NCI-H748 treated with DMSO at 0.1 percent for 48 hours (cell line): ENCODE results near the gene RD3L.
A peak's percentile ranks its signal among the peaks of the same experiment; 100 is the strongest.
"Not testable (repeated sequence)": the region's sequence is repeated elsewhere in the genome, so short reads cannot be mapped to it uniquely, and the experiment has no call there.

Experiments used
- DNase-seq: peaks from one replicate; lab custom pipeline; 2025; lab: John Stamatoyannopoulos, UW

Gene RD3L

DNA sequence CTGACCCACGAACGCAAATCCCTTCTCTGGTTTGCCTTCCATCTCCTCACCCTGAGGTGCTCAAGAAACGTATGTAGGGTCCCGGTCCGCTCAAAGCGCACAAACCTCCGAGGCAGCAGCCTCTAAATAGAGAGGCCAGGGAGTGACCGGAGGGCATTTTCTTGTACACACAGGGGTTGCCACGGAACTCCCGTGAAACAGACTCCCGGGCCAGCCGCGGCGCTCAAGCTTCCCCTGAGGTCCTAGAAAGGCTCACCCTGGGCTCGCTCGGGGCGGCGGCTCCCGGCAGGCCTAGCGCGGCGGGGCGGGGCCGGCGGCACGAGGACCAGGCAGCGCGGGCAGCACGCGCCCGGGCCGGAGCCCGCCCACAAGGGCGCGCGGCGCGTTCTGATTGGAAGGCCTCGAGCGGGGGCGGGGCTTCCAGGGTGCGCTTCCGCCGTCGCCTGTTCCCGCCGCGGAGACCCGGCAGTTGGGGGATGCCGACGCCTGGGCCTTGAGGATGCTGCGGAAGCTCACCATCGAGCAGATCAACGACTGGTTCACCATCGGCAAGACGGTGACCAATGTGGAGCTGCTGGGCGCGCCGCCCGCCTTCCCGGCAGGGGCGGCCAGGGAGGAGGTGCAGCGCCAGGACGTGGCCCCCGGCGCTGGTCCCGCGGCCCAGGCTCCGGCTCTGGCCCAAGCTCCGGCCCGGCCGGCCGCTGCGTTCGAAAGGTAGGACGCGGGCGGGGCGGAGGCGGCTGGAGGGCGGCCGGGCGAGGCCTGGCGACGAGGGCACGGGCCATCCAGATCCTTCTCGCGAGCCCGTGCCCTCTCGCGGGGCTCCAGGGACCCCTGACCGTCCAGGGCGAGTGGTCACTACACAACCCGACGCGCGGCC lies 14.1 kb downstream of the RD3L start, which contains the start of gene TDRD9:
Gene TDRD9, plus strand, starts transcription at position 446 of the 880 bp plus-strand sequence. Its CDS starts 54 bp downstream, at position 500.
- DNase-seq = no peak

DNA sequence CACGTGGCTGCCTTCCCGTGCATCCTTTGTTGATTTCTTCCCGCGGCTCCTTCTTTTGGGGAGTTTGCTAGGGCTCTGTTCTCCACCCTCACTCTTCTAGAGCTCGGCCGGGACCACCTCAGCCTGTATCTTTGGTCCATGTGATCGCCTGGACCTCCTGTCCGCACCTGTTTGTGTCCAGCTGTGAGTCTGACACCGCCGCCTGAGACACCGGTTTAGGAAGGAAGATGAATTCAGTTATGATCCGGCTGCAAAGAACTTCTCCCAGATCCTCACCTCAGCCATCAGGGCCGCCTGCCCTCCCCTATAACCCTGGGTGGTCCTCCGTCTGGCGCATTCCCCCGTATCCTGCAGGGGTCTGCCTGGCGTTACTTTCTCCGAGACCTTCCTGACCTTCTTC lies 14.8 kb downstream of the RD3L start:
- no peak for DNase-seq

DNA sequence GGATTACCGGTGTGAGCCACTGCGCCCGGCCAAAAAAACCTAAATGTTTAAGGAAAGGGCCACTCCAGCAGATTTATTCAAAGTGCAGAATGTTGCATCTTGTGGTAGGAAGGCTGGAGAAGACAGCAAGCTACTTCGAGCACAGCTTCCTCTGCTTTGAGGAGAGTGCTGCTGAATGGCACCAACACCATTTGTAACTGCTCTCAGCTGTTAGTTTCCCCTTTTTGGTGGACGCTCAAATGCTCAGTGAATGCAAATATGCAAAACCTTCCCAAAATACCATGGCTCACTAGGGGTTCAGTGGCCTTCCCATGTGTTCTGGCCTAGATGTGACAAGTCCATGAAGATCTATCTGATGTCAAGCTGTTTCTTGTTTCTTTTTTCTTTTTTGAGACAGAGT lies 17.0 kb downstream of the RD3L start:
- no peak for DNase-seq

DNA sequence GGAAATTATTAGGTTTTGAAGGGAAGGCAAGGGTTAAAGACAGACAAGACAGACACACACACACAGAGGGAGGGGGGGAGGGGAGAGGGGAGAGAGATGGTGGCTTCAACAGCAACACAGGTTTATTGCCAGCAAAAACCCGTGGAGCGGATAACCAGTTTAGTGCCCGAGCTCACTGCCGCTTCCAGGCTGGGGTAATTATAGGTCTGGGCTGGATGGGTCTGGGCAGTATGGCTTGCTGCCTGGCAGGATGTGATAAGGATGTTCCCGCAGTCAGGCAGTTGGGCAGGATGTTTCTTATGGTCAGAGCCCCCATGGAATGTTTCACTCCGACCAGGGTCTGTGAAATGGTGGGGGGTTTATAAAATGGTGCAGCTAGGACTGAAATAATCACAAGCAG lies 18.5 kb downstream of the RD3L start:
- peak; percentile 59 for DNase-seq

DNA sequence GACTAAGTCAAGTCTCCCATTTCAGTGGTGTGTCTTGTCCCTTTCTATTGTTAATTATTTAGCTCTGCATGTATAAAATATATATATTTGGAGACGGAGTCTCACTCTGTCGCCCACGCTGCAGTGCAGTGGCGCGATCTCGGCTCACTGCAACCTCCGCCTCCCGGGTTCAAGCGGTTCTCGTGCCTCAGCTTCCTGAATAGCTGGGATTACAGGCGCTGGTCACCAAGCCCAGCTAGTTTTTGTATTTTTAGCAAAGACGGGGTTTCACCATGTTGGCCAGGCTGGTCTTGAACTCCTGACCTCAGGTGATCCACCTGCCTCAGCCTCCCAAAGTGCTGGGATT lies 20.5 kb downstream of the RD3L start:
- DNase-seq = not testable (repeated sequence)

DNA sequence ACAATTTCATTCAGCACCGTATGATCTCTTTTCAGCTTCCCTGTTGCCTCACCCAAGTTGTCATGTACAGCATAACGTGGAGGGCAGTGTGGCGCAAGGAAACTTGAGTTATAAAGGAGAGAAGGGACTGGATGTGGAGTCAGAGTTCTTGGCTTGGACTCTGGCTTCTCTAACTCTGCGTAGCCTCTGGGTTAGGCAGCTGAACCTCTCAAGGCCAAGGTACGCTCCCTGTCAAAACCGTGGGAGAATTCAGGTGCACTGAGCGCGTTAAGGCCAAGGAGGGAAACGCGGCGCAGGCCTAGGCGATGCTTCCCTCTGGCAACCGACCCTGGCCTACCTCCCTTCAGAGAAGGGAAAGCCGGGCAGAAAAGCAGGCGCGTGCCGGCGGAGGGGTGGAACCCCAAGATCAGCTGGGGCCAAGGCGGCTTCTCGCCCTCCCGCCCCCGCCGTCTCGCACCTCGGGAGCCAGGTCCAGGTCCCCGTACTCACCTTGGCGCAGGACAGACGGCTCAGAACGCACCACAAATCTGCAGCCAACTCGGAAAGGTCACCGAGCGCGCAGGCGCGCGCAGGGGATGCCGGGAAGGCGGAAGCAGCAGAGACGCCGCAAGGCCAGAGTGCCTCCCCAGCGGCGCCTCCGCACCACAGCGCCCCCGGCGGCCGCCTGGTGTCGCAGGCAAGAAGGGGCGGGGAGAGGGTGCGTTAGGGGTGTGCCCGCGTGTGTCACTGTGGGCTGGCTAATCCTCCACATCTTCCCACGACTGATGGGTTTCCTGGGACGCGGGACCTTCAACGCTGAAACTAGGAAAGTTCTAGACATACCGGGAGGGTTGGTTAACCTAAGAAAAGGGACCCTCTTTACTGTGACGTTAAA lies 21.1 kb downstream of the RD3L start:
- DNase-seq = peak; percentile 93

DNA sequence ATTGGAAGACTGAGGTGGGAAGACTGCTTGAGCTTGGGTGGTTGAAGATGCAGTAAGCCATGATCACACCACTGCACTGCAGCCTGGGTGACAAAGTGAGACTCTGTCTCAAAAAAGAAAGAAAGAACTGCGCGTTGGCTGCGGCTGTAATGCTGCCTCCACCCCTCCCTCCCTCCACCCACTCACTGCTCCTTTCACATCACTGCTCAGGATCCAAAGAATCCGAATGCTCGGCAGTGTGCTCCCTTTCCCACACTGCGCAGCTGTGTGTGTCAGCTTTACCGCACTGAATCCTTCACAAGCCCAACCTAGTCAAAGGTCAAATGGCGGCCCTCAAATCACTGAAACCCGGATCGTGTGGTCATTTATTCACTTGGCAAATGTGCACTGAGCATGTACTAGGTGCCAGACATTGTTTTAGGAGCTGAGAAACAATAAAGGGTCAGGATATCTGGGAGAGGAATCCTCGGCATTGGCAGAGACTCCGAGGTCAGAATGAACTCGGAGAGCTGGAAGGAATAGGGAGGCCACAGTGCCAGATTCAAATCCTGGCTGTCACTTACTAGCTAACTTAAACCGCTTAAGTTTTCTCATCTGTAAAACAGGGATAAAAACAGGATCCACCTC lies 25.6 kb downstream of the RD3L start:
- no peak for DNase-seq

DNA sequence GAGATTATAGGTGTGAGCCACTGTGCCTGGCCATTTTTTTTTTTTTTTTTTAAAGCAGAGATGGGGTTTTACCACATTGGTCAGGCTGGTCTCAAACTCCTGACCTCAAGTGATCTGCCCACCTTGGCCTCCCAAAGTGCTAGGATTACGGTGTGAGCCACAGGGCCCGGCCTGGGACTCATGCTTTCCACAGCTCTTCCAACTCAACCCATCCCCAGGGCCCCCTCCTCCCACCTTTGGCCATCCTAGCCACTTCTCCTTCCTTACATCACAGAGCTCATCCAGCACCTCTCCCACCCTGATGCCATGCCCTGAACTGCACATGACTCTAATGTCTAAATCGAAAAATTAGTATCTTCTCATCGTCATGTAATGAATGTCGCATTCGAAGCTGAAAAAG lies 26.7 kb downstream of the RD3L start:
- no peak for DNase-seq

DNA sequence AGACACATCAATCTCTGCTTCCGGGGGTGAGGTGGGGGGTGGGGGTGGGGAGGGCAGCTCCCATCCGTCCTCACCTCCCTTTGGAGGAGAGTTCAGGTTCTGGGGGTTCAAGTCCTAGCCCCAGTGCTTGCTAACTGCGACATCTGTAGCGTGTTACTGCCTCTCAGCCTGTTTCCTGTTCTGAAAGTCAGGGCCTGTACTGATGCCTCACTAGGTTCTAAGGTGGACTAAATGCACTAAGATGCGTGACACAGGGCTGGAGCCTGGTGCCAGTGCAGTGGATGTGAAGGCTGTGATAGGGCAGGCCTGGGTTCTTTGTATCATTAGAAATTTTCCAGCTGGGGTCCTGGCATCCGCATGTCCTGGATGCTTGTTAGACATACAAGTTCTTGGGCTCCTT lies 31.3 kb downstream of the RD3L start:
- DNase-seq = no peak

DNA sequence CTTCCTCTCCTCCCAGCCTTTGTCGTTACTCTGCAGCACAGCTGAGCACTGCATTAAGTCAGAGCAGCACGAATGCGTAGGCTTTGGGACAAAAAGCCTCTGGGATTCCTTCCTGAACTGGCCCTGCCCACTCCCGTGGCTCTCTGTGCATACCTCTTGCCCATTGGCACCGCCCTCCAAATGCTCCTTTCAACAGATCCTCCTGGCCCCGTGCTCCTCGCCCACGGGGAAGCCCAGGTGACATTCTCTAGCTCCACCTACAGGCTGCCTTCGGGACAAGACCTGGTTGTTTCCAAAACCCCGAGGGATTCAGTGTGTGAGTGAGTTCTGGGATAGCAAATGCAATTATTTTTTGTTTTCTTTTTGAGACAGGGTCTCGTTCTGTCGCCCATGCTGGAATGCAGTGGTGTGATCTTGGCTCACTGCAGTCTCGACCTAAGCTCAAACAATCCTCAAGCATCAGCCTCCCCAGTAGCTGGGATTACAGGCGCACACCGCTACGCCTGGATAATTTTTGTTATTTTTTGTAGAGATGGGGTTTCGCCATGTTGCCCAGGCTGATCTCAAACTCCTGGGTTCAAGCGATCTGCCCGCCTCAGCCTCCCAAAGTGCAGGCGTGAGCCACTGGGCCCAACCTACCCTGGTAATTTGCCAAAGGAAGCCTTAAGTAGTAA lies 31.9 kb downstream of the RD3L start:
- peak; percentile 89 for DNase-seq

DNA sequence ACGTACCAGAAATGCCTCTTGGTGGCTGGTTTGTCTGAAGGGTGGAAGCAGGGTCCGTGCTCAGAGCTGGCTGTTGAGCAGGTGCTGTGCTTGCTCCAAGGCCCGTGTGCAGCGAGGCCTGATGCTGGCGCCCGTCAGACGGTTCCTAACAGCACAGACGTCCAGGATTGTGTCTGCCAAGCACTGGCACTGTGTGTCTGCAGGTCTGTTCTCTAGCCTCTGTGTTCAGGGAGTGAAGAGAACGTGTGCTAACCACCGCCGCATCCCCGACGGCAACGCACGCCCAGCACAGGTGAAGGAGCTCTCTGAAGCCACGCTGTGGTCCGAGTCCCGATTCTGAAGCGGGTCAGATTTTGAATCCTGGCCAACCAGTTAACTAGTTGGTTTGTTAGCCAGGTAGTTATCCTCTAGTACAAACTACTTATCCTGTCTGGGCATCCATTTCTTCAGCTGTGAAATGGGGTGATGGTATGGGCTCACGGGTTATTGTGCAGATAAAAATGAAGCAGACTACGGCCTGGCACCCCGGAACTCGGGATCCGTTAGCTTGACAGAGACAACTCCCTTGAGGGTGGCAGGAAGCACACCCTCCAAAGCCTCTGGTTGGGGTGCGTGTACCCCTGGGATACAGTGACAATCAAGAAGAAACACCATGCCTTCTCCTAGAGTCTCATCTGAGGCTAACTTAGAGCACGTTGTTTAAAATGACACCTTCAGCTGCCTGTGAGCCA lies 32.6 kb downstream of the RD3L start:
- no peak for DNase-seq

DNA sequence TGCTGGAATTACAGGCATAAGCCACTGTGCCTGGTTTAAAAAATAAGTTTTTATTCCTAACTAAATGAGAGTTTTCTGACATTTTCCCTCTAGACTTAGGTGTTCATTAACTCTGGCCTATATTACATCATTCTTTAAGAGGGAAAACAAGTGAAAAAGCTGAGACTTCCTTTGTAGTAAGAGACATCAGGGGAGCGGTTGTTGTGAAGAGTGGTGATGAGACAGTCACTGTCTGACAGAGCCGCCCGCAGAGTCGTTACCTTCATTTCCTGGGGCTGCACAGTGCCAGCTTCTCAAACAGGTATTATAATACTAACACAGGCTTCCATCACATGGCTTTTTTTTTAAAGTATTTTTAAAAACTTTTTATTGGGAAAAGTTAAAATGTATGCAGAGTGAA lies 33.7 kb downstream of the RD3L start:
- DNase-seq = no peak

DNA sequence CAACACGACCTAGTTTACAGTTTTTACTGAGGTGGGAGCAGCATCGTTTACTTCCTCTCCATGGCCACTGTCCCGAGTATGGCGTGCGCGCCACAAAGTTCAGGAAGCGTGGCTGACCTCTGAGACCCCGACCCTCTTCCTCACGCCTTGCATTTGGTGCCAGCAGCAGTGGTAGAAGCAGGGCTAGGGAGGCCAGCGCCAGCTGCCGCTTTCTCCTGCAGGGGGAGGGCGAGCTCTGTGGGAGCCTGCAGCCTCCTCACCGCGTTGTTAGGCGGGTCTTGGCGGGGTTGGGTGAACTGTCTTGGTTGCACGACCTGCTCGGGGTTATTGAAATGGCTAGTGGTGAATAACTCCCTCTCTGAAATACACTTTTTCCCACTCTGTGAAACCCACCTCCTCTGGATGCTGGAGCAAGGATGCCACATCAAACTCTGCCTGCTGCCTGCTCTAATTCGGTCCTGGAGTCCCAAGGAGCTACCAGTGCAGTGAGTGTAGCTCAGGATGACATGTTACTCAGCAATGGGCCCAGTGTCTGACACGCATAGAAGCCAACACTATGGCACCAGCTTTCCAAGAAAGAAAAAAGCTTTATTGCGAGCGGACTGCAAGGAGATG lies 36.4 kb downstream of the RD3L start:
- no peak for DNase-seq

DNA sequence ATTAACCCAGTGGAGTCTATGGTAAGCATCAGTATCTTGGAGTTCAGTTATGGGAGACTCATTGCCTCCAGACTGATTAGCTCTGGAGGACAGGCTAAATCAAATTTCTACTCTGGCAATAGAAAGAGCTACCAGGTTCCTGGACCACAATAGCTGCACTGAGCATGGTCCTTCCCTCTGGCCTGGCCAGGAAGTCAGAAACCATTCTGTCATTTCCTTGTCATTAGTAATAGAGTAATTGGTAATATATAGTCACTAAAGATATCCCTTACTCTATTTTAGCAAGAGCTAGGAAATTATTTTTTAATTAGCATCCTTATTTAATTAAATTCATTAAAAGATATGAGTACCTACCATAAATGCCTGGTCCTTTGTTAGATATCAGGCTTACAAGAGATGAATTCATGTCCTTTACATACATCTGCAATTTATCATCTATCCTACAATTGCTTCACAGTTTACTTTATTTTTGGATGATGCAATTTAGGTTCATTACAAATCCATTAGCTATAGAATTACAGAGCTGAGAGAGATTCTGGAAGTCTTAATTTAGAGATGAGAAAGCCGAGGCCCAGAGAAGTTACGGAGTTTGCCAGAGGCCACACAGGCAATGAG lies 37.7 kb downstream of the RD3L start:
- DNase-seq = no peak

DNA sequence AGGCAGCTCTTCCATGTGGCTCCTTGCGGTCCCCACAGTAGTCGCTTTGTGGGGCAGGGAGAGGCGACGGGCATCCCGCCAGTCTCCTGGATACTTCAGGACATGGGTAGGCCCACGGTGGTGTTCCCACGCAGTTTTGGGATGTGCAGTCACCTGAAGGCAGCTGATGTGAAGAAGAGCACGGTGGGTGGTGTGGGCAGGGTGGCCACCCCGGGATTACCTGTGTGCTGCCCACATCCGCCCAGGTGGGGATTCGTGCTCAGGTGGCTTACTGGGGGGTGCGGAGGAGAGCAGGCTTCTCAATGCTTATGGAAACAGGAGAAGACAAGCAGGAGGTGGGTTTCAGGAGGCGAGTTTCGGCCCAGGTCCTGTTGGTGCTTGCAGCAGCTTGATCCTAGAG lies 42.5 kb downstream of the RD3L start:
- no peak for DNase-seq

DNA sequence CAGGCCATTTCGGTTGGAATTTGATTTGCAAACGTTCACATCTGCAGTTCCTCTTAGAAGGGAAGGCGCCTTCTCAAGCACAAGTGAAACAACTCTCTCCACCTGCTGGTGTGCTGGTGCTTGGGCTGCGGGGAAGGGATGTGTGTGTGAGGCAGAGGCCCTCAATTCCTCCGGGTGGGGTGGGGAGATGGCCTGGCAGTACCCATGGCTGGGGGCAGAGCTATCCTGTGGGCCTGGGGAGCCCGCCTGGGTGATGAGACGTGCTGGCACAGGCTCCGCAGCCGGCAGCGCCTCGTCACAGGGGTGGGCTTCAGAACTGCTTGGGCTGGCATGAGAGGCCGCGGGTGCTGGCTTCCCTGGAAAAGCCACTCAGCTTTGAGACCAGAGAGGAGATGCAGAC lies 43.0 kb downstream of the RD3L start:
- no peak for DNase-seq

DNA sequence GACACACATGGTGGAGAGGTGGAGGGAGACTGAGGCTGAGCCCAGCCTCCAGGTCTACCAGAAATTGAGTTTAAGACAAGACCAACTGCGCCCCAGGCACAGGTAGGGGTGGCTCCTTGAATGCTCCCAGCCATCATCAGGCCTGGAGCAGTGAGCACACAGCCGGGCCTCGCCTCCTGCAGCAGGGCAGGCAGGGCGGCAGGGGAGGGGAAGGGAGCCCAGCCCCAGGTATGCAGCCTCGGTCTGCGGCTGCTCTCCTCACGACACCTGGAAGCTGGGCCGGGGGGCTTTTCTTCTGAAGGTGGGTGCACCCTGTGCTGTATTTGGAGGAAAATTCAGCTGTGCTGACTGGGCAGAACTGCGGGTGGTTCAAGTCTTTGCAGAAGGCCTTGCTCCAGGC lies 43.6 kb downstream of the RD3L start:
- no peak for DNase-seq

DNA sequence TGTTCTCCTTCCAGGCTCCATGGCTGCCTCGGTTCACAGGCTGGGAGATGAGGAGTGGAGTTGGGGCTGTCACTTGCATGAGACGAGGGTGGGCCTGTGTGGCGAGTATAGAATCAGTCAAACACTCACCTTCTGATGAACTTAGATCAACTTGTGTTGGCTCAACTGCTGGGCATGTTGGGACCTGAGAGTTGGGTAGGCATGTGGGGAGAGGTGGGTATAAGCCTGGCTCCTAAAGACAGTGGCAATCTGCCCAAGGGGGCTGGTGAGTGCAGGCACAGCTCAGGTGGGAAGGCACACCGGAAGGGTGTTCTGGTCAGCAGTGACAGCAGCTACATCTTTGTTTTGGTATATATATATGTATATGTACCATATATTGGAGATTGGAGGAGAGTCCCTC lies 44.1 kb downstream of the RD3L start:
- no peak for DNase-seq

DNA sequence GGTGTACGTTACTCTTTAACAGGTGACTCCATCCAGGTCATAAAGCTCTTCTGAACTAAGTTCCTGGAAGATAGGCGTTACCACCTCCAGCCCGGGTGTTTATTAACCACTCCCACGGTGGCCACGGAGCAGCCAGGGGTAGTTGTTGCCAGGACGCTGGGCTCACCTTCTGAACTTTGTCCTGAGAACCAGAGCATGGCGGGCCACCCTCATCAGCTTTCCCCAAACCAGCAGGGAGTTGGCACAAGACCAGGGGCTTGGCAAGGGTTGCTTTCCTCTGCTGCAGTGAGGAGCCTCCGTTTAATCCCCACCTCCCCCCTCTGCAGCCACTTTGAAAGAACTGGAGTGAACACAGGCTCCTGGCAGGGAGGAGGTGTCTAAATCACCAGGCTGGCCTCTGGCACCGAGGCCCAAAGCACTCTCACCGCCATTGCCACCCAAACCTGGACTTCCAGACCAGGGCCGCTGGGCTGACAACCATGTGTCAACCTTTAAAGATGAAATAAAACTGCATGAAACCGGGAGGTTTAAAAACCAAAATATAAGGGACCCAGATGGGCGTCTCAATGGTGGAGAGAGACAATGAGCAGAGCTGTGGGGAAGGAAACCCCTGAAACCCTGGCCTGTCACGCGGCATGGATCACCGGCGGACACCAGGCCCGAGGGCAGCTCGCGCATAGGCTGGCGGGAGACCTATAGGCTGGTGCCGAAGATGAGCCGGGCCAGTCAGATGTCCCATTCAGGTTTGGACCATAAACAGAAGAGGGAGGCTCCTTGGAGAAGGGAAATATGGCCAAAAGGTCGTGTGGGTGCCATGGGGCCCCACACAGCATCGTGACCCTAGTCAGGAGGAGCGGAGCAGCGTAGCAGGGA lies 45.0 kb downstream of the RD3L start:
- DNase-seq = no peak

DNA sequence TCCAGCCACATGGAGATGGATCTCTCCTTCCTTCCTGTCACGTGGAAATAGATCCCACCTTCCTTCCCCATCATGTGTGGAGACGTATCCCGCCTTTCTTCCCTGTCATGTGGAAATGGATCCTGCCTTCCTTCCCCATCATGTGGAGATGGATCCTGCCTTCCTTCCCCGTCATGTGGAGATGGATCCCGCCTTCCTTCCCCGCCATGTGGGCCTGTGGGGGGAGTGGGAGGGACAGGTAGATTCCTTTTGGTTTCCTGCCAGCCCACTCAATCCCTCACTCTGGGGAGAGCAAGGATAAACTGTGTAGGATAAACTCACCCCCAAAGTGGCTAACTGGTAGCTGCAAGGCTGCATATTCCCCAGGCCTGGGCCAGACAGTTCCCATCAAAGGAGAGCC lies 45.8 kb downstream of the RD3L start:
- no peak for DNase-seq
